Erythroblast (primary cell): Measurements from ENCODE around the gene CCL28.

ENCODE experiments used
- GATA1 ChIP-seq: IDR thresholded peaks from 2 replicates; pipeline ENCODE4 v1.6.1; 2011; ENCODE audit warnings: low read depth, mild to moderate bottlenecking, control low read depth, low read length, moderate library complexity
- POLR2A ChIP-seq: IDR thresholded peaks from 2 replicates; pipeline ENCODE4 v1.6.1; 2011; ENCODE audit warnings: mild to moderate bottlenecking, low read length

- TF ChIP-seq POLR2A (no peak), GATA1 (no peak)
Measured at GRCh38 chr5:43422143-43422542, 10.0 kb upstream of the CCL28 start.
